Osteocyte (in vitro differentiated cells): ENCODE results near the gene NT5C2. TPM values are rescaled to one million over a fixed set of nuclear protein-coding genes. Genes with fewer than 3 reads are reported as not detected.
"Not testable (repeated sequence)": the region's sequence is repeated elsewhere in the genome, so short reads cannot be mapped to it uniquely, and the experiment has no call there.

Experiments used
- DNase-seq: peaks from one replicate; pipeline ENCODE4 v3.0.0; 2021; ENCODE audit warnings: mixed read lengths; ENCODE audit not compliant: unreplicated experiment; ENCODE audit errors: extremely low spot score
- H3K27ac Mint-ChIP-seq: one replicate; pipeline ENCODE4 v1.8.0; 2021; ENCODE audit warnings: mild to moderate bottlenecking, mixed read lengths; ENCODE audit not compliant: unreplicated experiment
- H3K27me3 Mint-ChIP-seq: one replicate; pipeline ENCODE4 v1.8.0; 2021; ENCODE audit warnings: mixed read lengths; ENCODE audit not compliant: unreplicated experiment
- H3K36me3 Mint-ChIP-seq: one replicate; pipeline ENCODE4 v1.8.0; 2021; ENCODE audit warnings: mixed read lengths; ENCODE audit not compliant: unreplicated experiment
- H3K4me1 Mint-ChIP-seq: one replicate; pipeline ENCODE4 v1.8.0; 2021; ENCODE audit warnings: mixed read lengths; ENCODE audit not compliant: unreplicated experiment
- H3K4me3 Mint-ChIP-seq: one replicate; pipeline ENCODE4 v1.8.0; 2021; ENCODE audit warnings: mild to moderate bottlenecking, moderate library complexity, mixed read lengths; ENCODE audit not compliant: unreplicated experiment
- H3K9me3 Mint-ChIP-seq: one replicate; pipeline ENCODE4 v1.8.0; 2021; ENCODE audit warnings: mixed read lengths; ENCODE audit not compliant: unreplicated experiment
- total RNA-seq: library from RNA; stranded (reverse); gene quantifications from 2 replicates; pipeline ENCODE4 v1.2.1, GENCODE V29; 2021
- TF ChIP-seq, protein P1 (sequence below): fragments of 200-600 bp; sonication (generic); IDR thresholded peaks from 2 replicates; pipeline ENCODE4 v1.5.0; 2021; ENCODE audit warnings: antibody characterized with exemption, mild to moderate bottlenecking, moderate library complexity

Gene NT5C2
- total RNA-seq, 1 donor from 2014 or later: 64.0 TPM

DNA sequence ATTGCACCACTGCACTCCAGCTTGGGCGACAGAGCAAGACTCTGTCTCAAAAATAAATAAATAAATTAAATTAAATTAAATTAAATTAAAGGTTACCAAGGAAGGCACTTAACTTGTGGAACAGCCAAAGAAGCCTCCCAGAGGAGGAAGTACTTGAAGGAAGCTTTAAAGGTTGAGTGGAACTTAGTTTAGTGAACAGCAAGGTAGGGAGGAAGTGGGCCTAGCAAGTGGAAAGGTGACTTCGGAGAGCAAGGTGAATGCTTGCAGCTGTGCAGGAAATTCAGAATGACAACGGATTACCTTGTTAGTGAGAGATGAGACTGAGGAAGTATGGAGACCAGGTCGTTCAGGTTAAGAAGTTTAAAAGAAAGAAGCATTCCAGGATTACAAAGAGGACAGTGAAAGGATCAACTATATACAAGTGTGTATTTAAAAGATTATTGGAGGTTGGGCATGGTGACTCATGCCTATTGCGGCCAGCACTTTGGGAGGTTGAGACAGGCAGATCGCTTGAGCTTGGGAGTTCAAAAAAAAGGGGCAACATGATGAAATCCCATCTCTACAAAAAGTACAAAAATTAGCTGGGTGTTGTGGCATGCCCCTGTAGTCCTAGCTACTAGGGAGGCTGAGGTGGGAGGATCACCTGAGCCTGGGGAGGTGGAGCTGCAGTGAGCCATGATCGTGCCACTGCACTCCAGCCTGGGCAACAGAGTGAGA, 39.9 kb upstream of the NT5C2 start:
- Mint-ChIP-seq H3K9me3 (no peaks in the 10 kb centered on the region), H3K4me3 (no peak overlapping the region)
- TF ChIP-seq, protein P1, sequence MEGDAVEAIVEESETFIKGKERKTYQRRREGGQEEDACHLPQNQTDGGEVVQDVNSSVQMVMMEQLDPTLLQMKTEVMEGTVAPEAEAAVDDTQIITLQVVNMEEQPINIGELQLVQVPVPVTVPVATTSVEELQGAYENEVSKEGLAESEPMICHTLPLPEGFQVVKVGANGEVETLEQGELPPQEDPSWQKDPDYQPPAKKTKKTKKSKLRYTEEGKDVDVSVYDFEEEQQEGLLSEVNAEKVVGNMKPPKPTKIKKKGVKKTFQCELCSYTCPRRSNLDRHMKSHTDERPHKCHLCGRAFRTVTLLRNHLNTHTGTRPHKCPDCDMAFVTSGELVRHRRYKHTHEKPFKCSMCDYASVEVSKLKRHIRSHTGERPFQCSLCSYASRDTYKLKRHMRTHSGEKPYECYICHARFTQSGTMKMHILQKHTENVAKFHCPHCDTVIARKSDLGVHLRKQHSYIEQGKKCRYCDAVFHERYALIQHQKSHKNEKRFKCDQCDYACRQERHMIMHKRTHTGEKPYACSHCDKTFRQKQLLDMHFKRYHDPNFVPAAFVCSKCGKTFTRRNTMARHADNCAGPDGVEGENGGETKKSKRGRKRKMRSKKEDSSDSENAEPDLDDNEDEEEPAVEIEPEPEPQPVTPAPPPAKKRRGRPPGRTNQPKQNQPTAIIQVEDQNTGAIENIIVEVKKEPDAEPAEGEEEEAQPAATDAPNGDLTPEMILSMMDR: no peak

DNA sequence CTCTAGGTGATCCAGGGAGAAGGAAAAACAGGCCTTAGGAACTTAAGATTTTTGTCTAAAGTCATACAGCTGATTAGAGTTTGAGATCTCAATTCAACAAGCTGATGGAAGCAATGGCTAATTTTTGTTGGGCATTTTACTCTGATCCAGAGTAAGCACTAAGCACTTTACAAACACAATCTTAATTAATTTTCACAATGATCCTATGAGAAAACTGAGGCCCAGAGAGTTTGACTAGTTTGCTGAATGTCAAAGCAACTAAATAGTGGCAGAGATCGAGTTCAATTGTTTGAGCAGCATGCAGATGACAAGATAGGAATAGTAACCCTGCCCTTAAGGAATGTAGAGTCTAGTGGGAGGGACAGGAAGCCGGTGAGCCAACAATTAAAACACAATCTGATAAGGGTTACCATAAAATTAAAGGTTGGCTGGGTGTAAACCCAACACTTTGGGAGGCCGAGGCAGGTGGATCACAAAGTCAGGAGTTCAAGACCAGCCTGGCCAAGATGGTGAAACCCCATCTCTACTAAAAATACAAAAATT, 39.1 kb upstream of the NT5C2 start:
- Mint-ChIP-seq H3K4me3 (no peak overlapping the region), H3K36me3 (no peaks in the 10 kb centered on the region), H3K27me3 (no peaks in the 10 kb centered on the region), H3K4me1 (peaks cover 32% of the 10 kb centered on the region), H3K27ac (peak overlapping the region; percentile 93), H3K9me3 (no peaks in the 10 kb centered on the region)
- no peak for DNase-seq
- TF ChIP-seq, protein P1: no peak

More for the DNA sequence above, 39.9 kb upstream of the NT5C2 start:
- Mint-ChIP-seq H3K27ac (peak overlapping the region; percentile 12), H3K36me3 (no peaks in the 10 kb centered on the region), H3K4me1 (peaks cover 32% of the 10 kb centered on the region), H3K27me3 (no peaks in the 10 kb centered on the region)
- DNase-seq: no peak

DNA sequence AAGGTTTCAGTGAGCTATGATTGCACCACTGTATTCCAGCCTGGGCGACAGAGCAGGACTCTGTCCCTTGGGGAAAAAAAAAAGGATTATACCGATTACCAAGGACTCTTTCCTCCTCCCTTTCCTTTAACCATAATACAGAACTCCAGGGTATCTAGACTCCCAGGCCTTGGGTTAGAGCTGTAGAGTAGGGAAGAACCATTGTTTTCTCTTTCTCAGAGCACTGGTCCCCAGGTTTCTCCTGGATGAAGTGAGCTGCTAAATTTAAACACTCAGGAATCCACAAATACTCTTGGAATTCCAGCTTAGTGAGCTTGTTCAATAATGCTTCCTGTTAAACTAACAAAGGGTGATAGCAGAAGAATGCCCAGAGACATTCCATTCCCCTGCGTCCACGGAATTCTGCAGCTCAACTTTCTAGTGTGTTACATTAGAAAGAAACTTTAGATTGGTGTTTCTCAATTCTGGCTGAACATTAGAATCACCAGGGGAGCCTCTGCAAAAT, 38.0 kb upstream of the NT5C2 start:
- Mint-ChIP-seq H3K27ac (peak overlapping the region; percentile 93), H3K27me3 (no peaks in the 10 kb centered on the region), H3K4me3 (no peak overlapping the region), H3K9me3 (no peaks in the 10 kb centered on the region), H3K36me3 (no peaks in the 10 kb centered on the region), H3K4me1 (peaks cover 32% of the 10 kb centered on the region)
- TF ChIP-seq, protein P1: no peak
- no peak for DNase-seq

DNA sequence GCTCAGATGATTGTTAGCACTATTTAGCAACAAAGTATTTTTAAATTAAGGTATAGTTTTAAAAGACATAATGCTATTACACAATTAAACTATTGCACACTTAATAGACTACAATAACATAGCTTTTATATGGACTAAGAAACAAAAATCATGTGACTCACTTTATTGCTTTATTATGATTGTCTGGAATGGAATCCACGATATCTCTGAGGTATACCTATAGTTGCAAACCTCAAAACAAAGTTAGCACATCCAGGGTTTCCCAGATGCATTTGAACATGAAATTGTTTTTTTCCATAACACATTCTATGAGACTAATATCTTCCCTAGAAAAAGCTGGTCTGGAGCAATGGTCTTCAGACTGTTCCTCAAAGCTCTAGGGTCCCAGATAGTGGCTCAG, 34.3 kb upstream of the NT5C2 start:
- DNase-seq: no peak
- Mint-ChIP-seq H3K9me3 (peaks cover 9% of the 10 kb centered on the region), H3K36me3 (no peaks in the 10 kb centered on the region), H3K4me1 (peaks cover 30% of the 10 kb centered on the region), H3K27me3 (no peaks in the 10 kb centered on the region), H3K4me3 (no peak overlapping the region), H3K27ac (no peak overlapping the region)
- TF ChIP-seq, protein P1: no peak

DNA sequence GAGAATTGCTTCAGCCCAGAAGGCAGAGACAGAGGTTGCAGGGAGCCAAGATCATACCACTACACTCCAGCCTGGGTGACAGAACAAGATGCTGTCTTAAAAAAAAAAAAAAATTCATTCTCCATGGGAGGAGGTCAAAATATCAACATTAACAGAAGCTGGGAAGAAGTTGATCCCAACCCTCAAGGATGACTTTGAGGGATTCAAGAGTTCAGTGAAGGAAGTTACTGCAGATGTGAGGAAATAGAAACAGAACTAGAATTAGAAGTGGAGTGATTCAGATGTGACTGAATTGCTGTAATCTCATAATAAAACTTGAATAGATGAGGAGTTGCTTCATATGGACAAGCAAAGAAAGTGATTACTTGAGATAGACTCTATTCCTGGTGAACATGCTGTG, 32.9 kb upstream of the NT5C2 start:
- Mint-ChIP-seq H3K27ac (no peak overlapping the region), H3K36me3 (no peaks in the 10 kb centered on the region), H3K27me3 (no peaks in the 10 kb centered on the region), H3K9me3 (peaks cover 12% of the 10 kb centered on the region), H3K4me3 (no peak overlapping the region), H3K4me1 (peaks cover 15% of the 10 kb centered on the region)
- DNase-seq: no peak
- TF ChIP-seq, protein P1: no peak

DNA sequence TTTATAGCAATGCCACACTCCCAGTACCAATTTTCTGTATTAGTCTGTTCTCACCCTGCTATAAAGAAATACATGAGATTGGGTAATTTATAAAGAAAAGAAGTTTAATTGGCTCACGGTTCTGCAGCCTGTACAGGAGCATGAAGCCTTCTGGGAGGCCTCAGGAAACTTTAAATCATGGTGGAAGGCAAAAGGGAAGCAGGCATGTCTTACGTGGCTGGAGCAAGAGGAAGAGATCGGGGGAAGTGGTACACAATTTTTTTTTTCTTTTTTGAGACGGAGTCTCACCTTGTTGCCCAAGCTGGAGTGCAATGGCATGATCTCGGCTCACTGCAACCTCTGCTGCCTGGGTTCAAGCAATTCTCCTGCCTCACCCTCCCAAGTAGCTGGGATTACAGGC, 31.6 kb upstream of the NT5C2 start:
- H3K9me3 Mint-ChIP-seq: peaks cover 12% of the 10 kb centered on the region
- H3K4me3 Mint-ChIP-seq, H3K27ac Mint-ChIP-seq, H3K4me1 Mint-ChIP-seq, H3K27me3 Mint-ChIP-seq, DNase-seq, H3K36me3 Mint-ChIP-seq: not testable (repeated sequence)
